ENCODE measurements around the gene AOC1.

Gene AOC1

DNA sequence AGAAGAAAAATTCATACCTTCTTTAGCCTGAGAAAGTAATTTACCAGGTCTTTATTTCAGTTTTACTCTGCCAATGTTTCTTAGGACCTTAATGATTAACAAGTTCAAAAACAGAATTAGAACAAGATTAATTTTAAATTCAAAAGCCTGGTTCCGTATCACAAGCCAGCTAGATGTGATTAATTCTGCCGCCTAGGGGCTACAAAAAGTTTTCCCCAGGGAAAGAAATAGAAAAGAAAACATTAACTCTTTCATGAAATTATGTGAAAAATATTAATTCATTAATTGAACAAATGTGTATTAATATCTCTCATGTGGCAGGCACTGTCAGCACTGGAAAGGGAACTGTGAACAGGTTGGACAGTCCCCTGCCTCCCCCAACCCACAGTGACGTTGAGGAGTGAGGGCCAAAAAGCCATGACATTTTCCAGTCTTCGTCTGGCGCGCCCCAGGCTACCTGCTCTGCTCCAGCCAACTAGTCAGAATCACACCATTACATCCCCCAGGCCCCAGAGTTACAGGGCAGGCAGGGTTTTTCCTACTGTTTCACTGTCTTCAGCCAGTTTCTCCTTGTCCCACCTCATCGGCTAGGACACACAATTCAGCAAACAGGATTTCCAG, 31.6 kb upstream of the AOC1 start:
- H3K9ac ChIP-seq (ENCODE audit: low read depth, low read length, poor library complexity, severe bottlenecking): no peak overlapping the region

DNA sequence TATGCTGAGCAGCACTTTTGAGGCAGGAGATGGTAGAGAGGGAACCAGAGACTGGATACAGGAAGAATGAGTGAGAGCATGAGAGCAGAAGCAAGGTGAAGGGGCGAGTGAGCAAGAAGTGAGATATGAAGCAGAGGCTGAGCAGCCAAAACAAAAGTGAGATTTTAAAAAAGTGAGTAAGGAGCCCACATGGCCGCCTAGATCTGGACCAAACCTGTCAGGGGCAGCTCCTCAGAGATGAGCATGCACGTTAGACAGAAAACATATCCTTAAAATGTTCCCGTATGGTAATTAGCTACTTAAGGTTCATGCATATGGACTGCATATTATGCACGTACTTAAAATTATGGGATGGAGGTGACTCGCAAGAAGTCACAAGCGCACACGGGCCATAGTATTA, 29.3 kb upstream of the AOC1 start:
- H3K79me2 ChIP-seq (ENCODE audit: insufficient read depth, low read length): no peaks in the 10 kb centered on the region
- no peaks in the 10 kb centered on the region for H3F3A ChIP-seq (ENCODE audit: low read depth)
- no peak for TF ChIP-seq EZH2phosphoT487 (IDR thresholded peaks at IDR 0.05; ENCODE audit: borderline replicate concordance)
- TF ChIP-seq, protein P1, sequence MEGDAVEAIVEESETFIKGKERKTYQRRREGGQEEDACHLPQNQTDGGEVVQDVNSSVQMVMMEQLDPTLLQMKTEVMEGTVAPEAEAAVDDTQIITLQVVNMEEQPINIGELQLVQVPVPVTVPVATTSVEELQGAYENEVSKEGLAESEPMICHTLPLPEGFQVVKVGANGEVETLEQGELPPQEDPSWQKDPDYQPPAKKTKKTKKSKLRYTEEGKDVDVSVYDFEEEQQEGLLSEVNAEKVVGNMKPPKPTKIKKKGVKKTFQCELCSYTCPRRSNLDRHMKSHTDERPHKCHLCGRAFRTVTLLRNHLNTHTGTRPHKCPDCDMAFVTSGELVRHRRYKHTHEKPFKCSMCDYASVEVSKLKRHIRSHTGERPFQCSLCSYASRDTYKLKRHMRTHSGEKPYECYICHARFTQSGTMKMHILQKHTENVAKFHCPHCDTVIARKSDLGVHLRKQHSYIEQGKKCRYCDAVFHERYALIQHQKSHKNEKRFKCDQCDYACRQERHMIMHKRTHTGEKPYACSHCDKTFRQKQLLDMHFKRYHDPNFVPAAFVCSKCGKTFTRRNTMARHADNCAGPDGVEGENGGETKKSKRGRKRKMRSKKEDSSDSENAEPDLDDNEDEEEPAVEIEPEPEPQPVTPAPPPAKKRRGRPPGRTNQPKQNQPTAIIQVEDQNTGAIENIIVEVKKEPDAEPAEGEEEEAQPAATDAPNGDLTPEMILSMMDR (conservative IDR thresholded peaks at IDR 0.05; ENCODE audit: low read length): no peak
- H3K9me2 ChIP-seq (replicated peaks; ENCODE audit: low read depth, low read length): no peaks in the 10 kb centered on the region
- H3K36me3 ChIP-seq (ENCODE audit: insufficient read depth, low read length): no peaks in the 10 kb centered on the region
- H3K27me3 ChIP-seq (ENCODE audit: insufficient read depth, low read length, poor library complexity, severe bottlenecking): peaks cover 12% of the 10 kb centered on the region
- no peak overlapping the region for H3K4me2 ChIP-seq (ENCODE audit: low read depth, low read length, poor library complexity, severe bottlenecking)
- H3K9me3 ChIP-seq (ENCODE audit: insufficient read depth, low read depth, low read length): no peaks in the 10 kb centered on the region
- H3K9ac ChIP-seq (ENCODE audit: low read depth, low read length, poor library complexity, severe bottlenecking): no peak overlapping the region
- no peaks in the 10 kb centered on the region for H4K20me1 ChIP-seq (ENCODE audit: insufficient read depth, low read length, poor library complexity, severe bottlenecking)
- no peak overlapping the region for H3K4me3 ChIP-seq (ENCODE audit: low read length, poor library complexity, severe bottlenecking)
- H2AFZ ChIP-seq (ENCODE audit: low read length): no peak overlapping the region
- H3K4me1 ChIP-seq (ENCODE audit: insufficient read depth, low read length, poor library complexity, severe bottlenecking): no peaks in the 10 kb centered on the region

More for the DNA sequence above, 31.6 kb upstream of the AOC1 start:
- Histone ChIP-seq H3F3A (ENCODE audit: low read depth) (no peaks in the 10 kb centered on the region), H3K9me2 (replicated peaks; ENCODE audit: low read depth, low read length) (no peaks in the 10 kb centered on the region), H3K4me1 (ENCODE audit: insufficient read depth, low read length, poor library complexity, severe bottlenecking) (no peaks in the 10 kb centered on the region), H3K4me2 (ENCODE audit: low read depth, low read length, poor library complexity, severe bottlenecking) (no peak overlapping the region), H4K20me1 (ENCODE audit: insufficient read depth, low read length, poor library complexity, severe bottlenecking) (no peaks in the 10 kb centered on the region), H3K36me3 (ENCODE audit: insufficient read depth, low read length) (no peaks in the 10 kb centered on the region), H2AFZ (ENCODE audit: low read length) (no peak overlapping the region), H3K9me3 (ENCODE audit: insufficient read depth, low read depth, low read length) (peaks cover 5% of the 10 kb centered on the region; the same call in 1 of the 2 replicates), H3K4me3 (ENCODE audit: low read length, poor library complexity, severe bottlenecking) (no peak overlapping the region), H3K27me3 (ENCODE audit: insufficient read depth, low read length, poor library complexity, severe bottlenecking) (peaks cover 13% of the 10 kb centered on the region), H3K79me2 (ENCODE audit: insufficient read depth, low read length) (no peaks in the 10 kb centered on the region)
- no peak for TF ChIP-seq EZH2phosphoT487 (IDR thresholded peaks at IDR 0.05; ENCODE audit: borderline replicate concordance)
- TF ChIP-seq, protein P1 (conservative IDR thresholded peaks at IDR 0.05; ENCODE audit: low read length): no peak

DNA sequence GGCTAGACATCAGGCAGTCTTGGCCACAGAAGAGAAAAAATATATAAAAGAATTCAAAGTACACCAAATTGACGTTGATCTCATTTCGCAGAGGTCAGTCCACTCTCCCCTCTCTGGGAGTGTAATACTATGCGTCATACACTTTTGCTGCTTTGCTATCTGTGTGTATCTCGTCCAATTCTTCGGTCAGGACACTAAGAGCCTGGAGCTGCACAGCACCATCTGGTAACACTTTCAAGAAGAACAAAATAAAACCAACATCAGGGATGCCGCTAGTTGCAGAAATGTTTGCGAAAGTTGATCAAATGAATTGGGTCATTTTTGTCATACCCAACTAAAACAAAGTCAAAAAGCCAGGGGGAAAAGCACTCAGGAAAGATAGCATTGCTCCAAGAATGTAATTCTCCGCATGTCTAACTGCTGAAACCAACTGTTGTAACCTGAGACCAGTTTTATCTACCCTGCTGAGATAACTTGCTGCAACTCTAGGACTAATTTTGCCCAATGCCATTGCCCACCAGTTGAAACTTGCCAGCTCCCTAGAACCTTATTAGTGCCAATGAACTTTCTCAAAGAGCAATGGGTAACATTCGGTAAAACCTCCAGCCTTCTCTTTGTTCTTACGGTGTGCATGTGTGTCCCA, 28.7 kb upstream of the AOC1 start:
- Histone ChIP-seq H2AFZ (ENCODE audit: low read length) (no peak overlapping the region), H4K20me1 (ENCODE audit: insufficient read depth, low read length, poor library complexity, severe bottlenecking) (no peaks in the 10 kb centered on the region), H3K4me1 (ENCODE audit: insufficient read depth, low read length, poor library complexity, severe bottlenecking) (no peaks in the 10 kb centered on the region), H3K9ac (ENCODE audit: low read depth, low read length, poor library complexity, severe bottlenecking) (no peak overlapping the region), H3K4me3 (ENCODE audit: low read length, poor library complexity, severe bottlenecking) (no peak overlapping the region), H3K9me3 (ENCODE audit: insufficient read depth, low read depth, low read length) (no peaks in the 10 kb centered on the region), H3K4me2 (ENCODE audit: low read depth, low read length, poor library complexity, severe bottlenecking) (no peak overlapping the region), H3K27me3 (ENCODE audit: insufficient read depth, low read length, poor library complexity, severe bottlenecking) (peaks cover 7% of the 10 kb centered on the region), H3K36me3 (ENCODE audit: insufficient read depth, low read length) (no peaks in the 10 kb centered on the region), H3F3A (ENCODE audit: low read depth) (no peaks in the 10 kb centered on the region), H3K9me2 (replicated peaks; ENCODE audit: low read depth, low read length) (no peaks in the 10 kb centered on the region), H3K79me2 (ENCODE audit: insufficient read depth, low read length) (no peaks in the 10 kb centered on the region)
- TF ChIP-seq, protein P1 (conservative IDR thresholded peaks at IDR 0.05; ENCODE audit: low read length): no peak
- TF ChIP-seq EZH2phosphoT487 (IDR thresholded peaks at IDR 0.05; ENCODE audit: borderline replicate concordance): no peak
